OCI-LY1 (cell line): ENCODE measurements around the gene RIPK3.

Experiments
- CTCF ChIP-seq: fragments of 200-600 bp; sonication (generic), shearing (Covaris generic); IDR thresholded peaks from 2 replicates; pipeline ENCODE4 v1.5.1; 2017; ENCODE audit warnings: mild to moderate bottlenecking, antibody characterized with exemption, low read length, moderate library complexity, mixed read lengths
- EZH2 ChIP-seq: fragments of 200-600 bp; sonication (generic), shearing (Covaris generic); IDR thresholded peaks from 2 replicates; pipeline ENCODE4 v1.8.0; 2017; ENCODE audit warnings: borderline replicate concordance, mixed run types, mild to moderate bottlenecking, antibody characterized with exemption, low read length, moderate library complexity, mixed read lengths

- TF ChIP-seq CTCF (no peak), EZH2 (no peak)
Observed at GRCh38 chr14:24370748-24371147, 31.0 kb upstream of the RIPK3 start.
